ENCODE results near the gene ERO1B.

ERO1B gene

DNA sequence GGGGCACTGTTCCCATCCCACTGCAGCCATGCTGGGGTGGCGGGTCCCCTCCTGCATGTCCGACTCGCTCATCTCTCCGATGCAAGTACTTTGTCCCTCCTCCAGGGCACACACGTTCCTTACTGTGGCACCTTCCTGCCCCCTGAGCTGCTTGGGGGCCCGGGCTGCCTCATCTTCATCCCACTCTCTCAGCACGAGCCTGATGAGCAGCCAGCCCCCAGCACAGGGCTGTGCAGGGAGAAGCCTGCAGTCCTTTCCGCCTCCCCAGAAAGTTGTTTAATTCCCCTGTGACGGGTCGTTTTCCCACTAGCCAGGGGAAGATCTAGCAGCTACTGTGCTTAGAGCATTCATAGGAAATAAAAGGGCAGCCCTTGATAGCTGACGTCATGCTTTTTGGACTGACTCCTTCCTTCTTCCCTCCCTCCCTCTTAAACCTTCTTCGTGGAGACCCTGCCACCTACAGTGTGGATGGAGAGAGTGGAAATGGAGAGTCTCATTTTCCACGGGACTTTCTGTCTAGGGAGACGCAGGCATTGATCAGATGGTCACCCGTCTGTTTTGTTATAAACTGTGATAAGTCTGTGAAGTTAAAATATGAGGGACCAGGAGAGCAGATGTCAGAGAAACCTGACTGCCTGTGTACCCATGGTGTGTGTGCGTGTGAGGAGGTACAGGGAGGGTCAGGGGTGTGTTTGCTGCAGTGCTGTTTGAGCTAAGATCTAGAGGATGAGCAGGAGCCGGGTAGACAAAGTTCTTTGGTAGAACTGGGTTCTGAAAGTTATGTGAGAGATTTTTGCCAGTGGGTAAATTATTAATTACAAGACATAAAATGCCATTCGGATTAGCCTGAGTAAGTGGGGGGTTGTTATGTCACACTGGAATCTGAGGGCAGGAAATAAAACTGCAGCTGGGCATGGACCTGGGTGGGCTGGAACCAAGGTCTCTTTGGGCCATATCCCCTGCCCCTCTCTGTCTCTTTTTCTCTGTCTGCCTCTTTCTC is 105.1 kb downstream of the ERO1B start:
- no peak for DNase-seq

DNA sequence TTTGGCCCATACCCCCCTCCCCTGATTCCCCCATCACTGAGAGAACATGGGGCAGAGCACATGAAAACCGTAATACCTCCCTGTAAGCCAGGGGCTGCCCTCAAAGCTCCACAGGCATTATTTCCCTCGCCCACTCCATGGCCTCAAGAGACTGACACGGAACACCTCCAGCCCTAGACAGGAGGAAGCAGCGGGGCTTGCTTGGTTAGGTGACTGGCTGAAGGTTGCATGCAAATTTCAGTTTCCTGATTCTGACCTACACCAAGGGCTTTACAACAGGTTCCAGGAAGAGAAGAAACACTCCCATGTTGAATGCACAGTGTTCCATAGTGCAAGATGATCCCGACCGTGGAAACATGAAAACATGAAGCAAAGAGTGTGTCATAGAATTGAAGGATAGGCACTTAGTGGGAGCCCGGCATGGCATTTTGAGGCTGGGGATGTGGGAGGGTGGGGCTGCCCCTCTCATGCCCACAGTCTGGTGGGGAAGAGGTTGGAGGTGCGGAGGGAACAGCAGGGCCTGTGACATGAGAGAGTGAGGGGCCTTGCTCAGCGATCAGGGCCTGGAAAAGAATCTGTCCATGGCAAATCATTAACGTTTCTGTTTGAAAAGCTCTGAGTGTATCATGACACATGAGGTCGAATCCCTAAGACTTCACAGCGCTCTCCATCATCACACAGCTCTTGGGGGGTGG is 106.0 kb downstream of the ERO1B start:
- no peak for DNase-seq

DNA sequence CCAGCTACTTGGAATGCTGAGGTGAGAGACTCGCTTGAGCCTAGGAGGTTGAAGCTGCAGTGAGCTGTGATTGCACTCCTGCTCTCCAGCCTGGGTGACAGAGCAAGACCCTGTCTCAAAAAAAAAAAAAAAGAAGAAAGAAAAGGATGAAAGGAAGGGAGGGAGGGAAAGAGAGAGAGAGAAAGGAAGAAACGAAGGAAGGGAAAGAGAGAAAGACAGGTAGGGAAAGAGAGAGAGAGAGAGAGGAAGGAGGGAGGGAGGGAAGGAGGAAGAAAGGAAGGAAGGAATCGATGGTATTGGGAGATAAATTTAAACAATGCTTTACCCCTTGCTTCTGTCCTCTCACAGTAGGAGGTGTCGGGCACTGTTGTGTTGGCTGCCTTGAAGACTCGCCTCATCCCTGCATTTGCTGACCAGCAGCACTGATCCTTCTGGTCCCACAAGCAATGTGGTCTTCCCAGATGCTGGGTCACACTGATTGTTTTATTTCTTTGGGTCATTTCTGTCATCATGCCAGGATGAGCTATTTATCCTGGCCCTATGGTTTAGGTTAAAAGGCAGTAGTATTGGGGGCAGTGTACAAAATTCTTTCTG is 108.5 kb downstream of the ERO1B start:
- DNase-seq = no peak

DNA sequence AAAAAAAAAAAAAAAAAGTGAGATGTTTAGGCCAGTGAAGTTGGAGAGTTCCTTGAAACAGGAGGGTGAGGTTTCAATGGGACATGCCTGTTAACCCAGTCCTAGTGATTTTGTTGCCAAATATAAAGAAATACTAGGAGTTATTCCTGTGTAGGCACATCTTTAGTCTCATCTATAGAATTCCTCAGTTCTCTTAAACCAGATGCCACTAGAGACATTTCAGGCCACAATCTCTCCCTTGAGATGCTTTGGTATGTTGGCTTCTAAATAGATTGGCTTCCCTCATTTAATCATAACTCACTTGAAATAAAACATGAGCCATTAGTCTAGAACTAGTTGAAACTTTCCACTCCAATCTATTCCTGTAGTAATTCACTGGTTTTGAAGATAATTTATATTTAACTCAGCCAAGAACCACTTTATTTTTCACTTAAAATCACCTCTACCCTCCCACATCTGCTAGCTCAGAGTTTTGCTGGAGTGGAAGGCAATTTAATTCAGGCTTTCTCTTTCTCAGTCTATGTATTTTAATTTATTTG is 109.6 kb downstream of the ERO1B start:
- DNase-seq = no peak

DNA sequence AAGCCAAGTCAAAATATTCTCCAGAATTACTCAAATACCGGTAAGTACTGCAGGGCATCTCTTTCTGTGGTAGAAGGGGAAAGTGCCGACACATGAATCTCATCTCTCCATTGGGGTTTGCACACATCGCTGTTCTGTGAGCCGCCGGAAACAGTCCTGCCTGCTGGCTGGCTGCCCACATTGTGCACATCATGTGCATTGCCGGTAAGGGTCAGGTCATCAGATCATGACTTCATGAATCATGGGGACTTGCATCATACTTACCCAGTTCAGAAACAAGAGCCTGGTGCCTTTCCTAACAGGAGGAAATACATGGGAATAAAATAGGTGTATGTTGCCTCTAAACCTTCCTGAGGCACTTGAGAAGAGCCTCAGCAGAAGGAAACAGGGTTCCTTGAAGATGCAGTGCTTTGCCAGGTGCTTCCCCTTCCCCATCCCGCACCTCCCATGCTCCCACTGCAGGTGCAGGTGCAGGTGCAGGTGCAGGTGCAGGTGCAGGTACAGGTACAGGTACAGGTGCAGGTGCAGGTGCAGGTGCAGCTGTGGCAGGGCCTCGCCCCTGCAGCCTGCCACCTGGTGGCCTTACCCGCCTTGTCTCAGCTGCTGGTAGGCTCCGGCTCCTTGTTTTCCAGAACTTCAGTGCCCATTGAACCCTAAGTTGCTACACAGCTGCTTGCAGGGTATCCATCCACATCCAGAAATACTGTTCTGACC is 112.9 kb downstream of the ERO1B start:
- DNase-seq = no peak

DNA sequence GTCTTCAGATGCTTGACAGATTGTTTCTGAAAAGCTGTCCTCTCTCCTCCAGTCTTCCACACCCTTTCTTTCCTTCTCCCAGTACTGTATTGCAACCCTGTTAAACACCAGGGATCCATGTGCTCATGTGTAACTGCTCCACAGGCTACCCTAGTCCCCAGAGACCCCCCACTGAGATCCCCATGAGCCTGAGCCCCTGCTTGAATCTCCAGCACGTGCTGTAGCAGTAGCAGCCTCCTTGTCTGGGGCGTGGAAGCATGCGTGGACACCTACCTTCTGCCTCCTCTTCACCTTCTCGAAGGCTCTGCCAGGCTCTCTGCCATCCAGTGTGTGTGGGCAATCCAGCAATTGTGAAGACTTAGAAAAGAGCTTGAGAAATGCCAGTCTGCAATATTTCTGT is 114.2 kb downstream of the ERO1B start:
- no peak for DNase-seq

DNA sequence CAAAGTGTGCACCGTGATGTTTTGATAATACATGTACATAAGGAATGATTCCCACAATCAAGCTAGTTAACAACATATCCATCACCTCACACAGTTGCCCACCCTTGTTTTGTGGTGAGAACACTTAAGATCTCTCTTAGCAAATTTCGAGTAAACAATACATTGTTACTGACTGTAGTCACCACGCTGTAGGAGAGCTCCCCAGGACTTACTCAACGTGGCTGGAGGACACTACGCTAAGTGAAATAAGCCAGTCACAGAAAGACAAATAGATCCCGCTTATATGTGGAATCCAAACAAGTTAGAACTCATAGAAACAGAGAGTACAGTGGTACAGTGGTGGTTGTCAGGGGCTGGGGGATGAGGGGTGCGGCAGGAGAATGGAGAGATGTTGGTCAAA is 114.6 kb downstream of the ERO1B start:
- no peak for DNase-seq

DNA sequence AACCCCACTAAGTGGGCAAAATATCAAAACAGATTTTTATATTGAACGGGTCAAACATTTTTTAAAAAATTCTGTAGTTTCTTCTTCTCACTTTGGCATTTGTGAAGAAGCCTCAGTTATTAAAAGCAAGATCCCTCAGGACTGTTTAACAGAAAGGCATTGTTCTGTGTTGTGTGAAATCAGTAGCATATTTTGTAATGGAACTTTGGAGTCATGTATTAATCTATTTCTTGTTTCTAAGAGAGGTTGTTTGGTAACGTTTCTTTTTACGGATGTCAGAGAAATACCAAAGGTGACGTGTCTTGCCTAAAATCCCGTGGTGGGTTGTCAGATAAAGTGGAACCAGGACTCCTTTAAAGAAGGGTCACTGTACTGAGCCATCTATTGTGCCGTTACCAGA is 115.7 kb downstream of the ERO1B start:
- no peak for DNase-seq
